Measurements from ENCODE around the gene DNAJC13.

GRCh38 chr3:132550579-132551305 lies 133.4 kb downstream of the DNAJC13 start:
- TF ChIP-seq CTCF (conservative IDR thresholded peaks at IDR 0.05; ENCODE audit: low read depth, low read length): no peak
- no peak for TF ChIP-seq EZH2phosphoT487 (IDR thresholded peaks at IDR 0.05; ENCODE audit: borderline replicate concordance, low read length)
- TF ChIP-seq EZH2 (IDR thresholded peaks at IDR 0.05; ENCODE audit: low read length, unreplicated experiment): no peak
